ENCODE data around the gene FAM83B. TPM values are rescaled to one million over a fixed set of nuclear protein-coding genes. Genes with fewer than 3 reads are reported as not detected.

Gene FAM83B
- total RNA-seq, 1 donor from 2014 or later: not detected

DNA sequence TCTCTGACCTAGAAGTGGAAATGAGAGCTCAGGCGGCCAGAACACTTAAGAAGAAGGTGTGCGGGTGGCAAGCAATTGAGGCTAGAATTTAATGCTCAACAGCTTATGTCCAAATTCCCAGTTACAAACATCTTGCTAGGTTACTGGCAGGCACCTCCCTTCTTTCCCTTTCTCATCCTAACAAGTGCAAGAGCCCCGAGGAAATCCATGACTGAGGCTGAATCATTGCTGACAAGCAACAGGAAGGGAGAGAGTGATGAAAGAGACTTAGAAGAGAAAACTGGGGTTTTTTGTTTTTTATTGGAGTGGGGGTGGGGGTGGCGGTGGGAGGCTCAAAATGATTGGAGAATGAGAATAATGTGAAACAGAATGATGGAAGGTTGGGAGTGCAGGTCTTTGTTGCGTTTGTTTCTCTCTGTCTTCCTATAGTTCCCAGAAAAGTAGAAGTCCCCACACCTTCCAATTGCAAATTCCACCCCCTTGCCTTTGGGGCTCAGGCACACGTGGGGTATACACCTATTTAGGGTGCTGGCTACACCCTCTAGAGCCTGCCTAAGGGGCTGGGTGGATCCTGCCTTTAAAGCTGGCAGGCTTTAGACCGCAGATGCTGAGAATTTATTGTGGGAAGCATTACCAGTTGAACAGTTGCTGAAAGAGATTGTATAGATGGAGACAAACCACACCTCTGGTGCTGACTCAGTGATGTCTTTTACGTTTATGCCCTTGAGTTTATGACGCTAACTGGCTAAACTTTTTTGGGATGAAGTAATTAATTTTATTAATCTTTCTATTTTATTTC is 1.4 kb downstream of the FAM83B start:
- Mint-ChIP-seq H3K4me1 (ENCODE audit: low read depth) (peaks cover 12% of the 10 kb centered on the region), H3K36me3 (ENCODE audit: low read depth) (peaks cover 2% of the 10 kb centered on the region), H3K27me3 (ENCODE audit: low read depth) (peaks cover 45% of the 10 kb centered on the region), H3K9me3 (ENCODE audit: low read depth) (peaks cover 2% of the 10 kb centered on the region), H3K4me3 (ENCODE audit: unreplicated experiment) (no peak overlapping the region), H3K27ac (ENCODE audit: unreplicated experiment) (no peak overlapping the region)
- DNase-seq (ENCODE audit: low spot score): no peak
- TF ChIP-seq, protein P1, sequence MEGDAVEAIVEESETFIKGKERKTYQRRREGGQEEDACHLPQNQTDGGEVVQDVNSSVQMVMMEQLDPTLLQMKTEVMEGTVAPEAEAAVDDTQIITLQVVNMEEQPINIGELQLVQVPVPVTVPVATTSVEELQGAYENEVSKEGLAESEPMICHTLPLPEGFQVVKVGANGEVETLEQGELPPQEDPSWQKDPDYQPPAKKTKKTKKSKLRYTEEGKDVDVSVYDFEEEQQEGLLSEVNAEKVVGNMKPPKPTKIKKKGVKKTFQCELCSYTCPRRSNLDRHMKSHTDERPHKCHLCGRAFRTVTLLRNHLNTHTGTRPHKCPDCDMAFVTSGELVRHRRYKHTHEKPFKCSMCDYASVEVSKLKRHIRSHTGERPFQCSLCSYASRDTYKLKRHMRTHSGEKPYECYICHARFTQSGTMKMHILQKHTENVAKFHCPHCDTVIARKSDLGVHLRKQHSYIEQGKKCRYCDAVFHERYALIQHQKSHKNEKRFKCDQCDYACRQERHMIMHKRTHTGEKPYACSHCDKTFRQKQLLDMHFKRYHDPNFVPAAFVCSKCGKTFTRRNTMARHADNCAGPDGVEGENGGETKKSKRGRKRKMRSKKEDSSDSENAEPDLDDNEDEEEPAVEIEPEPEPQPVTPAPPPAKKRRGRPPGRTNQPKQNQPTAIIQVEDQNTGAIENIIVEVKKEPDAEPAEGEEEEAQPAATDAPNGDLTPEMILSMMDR (IDR thresholded peaks at IDR 0.05): no peak

DNA sequence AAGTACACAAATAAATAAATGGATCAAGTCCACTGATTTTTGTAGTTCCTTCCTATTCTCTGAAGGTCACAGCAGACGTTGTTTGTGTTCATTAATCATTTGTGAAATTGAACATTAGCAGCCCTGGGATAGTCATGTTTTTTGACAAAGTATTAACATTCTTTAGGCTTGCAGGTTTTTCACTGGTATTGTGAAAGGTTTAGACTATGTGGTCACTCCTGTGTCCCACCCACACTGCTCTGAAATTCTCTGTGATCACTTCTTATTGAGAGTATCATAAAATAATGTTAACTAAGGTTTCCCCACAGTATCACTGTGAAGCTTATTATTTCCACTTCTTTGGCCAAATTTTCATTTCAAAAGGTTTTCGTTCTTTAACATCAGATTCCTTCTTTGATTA is 3.5 kb downstream of the FAM83B start:
- DNase-seq (ENCODE audit: low spot score): no peak
- peaks cover 36% of the 10 kb centered on the region for H3K27me3 Mint-ChIP-seq (ENCODE audit: low read depth)
- no peak overlapping the region for H3K4me3 Mint-ChIP-seq (ENCODE audit: unreplicated experiment)
- no peak overlapping the region for H3K27ac Mint-ChIP-seq (ENCODE audit: unreplicated experiment)
- TF ChIP-seq, protein P1 (IDR thresholded peaks at IDR 0.05): no peak
- H3K4me1 Mint-ChIP-seq (ENCODE audit: low read depth): peaks cover 12% of the 10 kb centered on the region
- H3K9me3 Mint-ChIP-seq (ENCODE audit: low read depth): peaks cover 11% of the 10 kb centered on the region
- peaks cover 2% of the 10 kb centered on the region for H3K36me3 Mint-ChIP-seq (ENCODE audit: low read depth)

DNA sequence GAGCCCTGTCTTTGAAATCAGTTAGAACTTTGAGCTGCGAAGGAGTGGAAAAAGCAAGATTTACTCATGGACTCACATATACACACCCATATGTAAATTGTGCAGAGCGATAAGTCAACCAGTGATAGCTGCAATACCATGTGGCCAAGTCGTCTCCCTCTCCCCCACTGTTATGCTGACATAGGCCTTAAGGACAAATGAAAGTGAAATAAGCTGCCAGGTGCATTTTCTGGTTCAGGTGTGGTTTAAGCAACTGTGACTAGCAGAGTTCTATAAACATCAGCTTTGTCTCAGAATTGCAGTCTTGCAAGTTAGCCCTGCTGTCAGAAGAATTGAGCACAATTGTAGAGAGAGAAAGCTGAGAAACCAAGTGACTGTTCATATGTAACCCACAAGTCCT is 9.6 kb downstream of the FAM83B start:
- no peaks in the 10 kb centered on the region for H3K4me1 Mint-ChIP-seq (ENCODE audit: low read depth)
- no peak for DNase-seq (ENCODE audit: low spot score)
- peaks cover 11% of the 10 kb centered on the region for H3K9me3 Mint-ChIP-seq (ENCODE audit: low read depth)
- no peak overlapping the region for H3K27ac Mint-ChIP-seq (ENCODE audit: unreplicated experiment)
- peaks cover 1% of the 10 kb centered on the region for H3K36me3 Mint-ChIP-seq (ENCODE audit: low read depth)
- H3K27me3 Mint-ChIP-seq (ENCODE audit: low read depth): peaks cover 9% of the 10 kb centered on the region
- TF ChIP-seq, protein P1 (IDR thresholded peaks at IDR 0.05): no peak
- H3K4me3 Mint-ChIP-seq (ENCODE audit: unreplicated experiment): no peak overlapping the region

DNA sequence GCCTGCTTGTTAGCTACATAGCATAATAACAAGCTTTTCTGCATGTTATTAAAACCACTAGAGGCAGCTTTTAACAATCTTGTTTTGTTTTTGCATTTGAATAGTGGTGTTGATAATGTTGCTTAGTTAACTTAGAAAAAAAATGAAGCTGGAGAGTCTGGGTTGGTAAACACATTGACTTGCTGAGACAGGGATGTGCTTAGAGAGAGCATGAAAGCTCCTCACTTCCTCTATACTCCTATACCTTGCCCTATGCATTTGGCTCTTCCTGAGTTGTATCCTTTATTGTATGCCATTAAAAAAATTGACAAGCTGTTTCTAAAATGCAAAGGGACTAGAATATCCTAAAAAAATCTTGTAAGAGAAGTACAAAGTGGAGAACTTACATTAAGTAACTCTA is 13.6 kb downstream of the FAM83B start:
- TF ChIP-seq, protein P1 (IDR thresholded peaks at IDR 0.05): no peak
- no peaks in the 10 kb centered on the region for H3K4me1 Mint-ChIP-seq (ENCODE audit: low read depth)
- H3K27ac Mint-ChIP-seq (ENCODE audit: unreplicated experiment): no peak overlapping the region

DNA sequence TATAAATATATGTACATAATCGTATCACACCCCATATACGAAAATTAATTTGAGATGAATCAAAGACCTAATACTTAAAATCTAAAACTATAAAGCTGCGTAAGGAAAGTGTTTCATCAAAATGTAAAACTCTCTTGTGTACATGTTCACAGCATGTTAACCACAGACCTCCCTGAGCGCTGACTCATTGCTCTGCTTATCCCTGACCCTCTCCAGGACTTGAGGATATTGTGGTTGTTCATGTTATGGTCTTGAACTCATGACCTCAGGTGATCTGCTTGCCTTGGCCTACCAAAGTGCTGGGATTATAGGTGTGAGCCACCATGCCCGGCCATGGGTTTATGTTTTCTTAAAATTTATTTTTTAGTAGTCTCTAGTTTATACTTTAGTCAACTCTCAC is 14.2 kb downstream of the FAM83B start:
- Mint-ChIP-seq H3K4me1 (ENCODE audit: low read depth) (no peaks in the 10 kb centered on the region), H3K27me3 (ENCODE audit: low read depth) (peaks cover 13% of the 10 kb centered on the region), H3K27ac (ENCODE audit: unreplicated experiment) (no peak overlapping the region), H3K4me3 (ENCODE audit: unreplicated experiment) (no peak overlapping the region), H3K36me3 (ENCODE audit: low read depth) (no peaks in the 10 kb centered on the region), H3K9me3 (ENCODE audit: low read depth) (no peaks in the 10 kb centered on the region)
- DNase-seq (ENCODE audit: low spot score): no peak
- TF ChIP-seq, protein P1 (IDR thresholded peaks at IDR 0.05): no peak

More for the DNA sequence above, 13.6 kb downstream of the FAM83B start:
- H3K4me3 Mint-ChIP-seq (ENCODE audit: unreplicated experiment): no peak overlapping the region
- H3K27me3 Mint-ChIP-seq (ENCODE audit: low read depth): peaks cover 11% of the 10 kb centered on the region
- no peaks in the 10 kb centered on the region for H3K9me3 Mint-ChIP-seq (ENCODE audit: low read depth)
- DNase-seq (ENCODE audit: low spot score): no peak
- no peaks in the 10 kb centered on the region for H3K36me3 Mint-ChIP-seq (ENCODE audit: low read depth)
